Stimulated activated CD4-positive, alpha-beta T cell treated with anti-CD3 and anti-CD28 coated beads, Interleukin-2, amount 100 ng/mL, for 48 hours (primary cell): ENCODE measurements around the gene CHRNA4.
"Not testable (repeated sequence)": the region's sequence is repeated elsewhere in the genome, so short reads cannot be mapped to it uniquely, and the experiment has no call there.

Experiments
- DNase-seq, 2 donors: peaks; one replicate each; pipeline ENCODE4 v3.0.0-alpha.2; 2020

Gene CHRNA4

DNA sequence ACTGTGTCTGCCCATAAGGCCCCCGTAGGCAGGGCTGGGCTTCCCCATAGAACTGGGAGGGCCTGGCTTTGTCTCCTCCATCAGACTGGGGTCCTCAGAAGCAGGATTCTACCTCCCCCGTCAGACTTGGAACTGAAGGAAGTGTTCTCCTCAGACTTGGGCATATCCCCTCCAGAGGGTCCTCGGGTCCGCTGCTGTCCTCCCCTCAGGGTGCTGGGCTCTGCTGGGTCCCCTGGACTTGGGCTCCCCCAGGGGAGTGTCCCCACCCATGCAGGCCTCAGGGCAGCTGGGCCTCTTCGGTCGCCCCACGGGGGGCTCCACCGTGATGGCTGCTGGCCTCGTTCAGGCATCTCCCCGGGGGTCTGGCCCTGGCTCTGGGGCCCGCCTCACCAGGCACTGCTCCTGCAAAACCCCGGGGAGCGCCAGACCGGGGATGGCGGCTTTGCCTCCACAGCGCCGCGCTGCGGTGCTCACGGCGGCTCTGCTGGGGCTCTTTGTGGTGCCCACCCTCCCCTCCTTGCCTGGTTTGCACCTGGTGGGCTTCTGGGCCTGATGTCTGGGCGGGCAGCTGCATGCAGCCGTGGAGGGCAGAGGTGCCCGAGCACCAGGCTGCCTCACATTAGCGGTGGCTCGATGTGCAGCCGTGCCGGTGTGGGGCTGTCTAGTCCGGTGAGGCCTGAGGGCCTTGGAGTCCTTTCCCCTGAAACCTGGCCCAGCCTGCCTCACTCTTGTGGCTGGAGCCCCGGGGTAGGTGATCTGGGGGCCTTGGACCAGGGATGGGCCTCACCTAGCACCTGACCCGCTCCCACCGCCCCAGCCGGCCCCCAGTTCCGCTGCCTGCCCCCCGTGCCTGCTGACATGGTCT lies 54.2 kb downstream of the CHRNA4 start:
- no peak for DNase-seq

DNA sequence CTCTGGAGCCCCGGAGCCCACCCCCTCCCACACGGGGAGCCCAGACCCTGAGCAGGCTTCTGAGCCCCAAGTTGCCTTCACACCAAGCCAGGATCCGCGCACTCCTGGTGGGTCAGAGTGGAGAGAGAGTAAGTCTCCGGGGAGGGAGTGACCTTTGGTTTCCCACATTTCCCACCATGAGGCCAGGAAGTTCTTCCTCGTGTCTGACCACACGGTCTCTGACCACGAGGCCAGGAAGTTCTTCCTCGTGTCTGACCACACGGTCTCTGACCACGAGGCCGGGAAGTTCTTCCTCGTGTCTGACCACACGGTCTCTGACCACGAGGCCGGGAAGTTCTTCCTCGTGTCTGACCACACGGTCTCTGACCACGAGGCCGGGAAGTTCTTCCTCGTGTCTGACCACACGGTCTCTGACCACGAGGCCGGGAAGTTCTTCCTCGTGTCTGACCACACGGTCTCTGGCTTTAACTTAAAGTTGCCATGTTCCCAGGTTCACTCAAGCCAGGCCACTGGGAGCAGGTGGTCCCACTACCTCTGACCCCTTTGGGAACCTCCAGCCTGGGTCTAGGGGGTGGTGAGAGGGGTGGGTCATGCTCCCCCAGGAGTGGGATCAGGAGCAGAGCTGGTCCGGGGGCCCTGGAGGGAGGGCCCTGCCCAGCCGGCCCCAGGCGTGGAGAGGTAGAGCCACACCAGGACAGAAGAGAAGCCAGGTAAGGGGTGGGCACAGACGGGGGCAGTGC lies 55.0 kb downstream of the CHRNA4 start:
- not testable (repeated sequence) for DNase-seq

DNA sequence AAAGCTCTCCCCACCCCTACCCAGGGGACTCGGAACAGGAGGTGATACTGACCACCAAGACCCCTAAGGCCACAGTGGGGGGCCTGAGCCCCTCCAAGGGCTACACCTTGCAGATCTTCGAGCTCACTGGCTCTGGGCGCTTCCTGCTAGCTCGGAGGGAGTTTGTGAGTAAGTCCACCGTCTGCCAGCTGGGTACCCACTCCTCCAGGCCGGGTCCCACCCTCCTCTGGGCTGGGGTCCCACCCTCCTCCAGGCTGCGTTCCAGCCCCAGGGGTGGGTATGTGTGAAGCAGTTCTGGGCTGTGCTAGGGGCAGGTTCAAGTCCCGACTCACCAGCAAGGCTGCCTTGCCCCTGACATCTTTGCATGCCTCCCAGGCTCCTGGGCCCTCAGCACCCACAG lies 55.8 kb downstream of the CHRNA4 start:
- no peak for DNase-seq

DNA sequence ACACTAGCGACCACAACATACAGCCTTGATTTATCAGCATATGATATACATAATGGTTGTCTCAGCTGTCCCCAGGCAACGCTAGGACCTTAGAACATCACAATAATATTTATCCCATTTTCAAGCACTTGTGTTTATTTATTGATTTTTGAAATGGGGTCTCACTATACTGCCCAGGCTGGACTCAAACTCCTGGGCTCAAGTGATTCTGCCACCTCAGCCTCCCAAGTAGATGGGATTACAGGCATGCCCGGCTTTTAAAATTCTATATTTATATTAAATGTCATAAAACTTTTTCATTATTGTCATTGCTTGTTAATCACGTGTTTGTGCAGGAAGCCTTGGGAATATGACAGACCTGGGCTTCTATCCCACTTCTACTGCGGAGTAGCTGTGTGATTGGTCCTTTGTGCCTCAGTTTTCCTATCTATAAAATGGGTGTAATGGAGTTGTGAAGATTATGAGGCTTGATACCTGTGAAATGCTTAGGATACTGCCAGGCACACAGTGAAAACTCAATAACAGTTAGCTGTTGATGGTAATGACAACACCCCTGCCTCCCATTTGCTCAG lies 58.0 kb downstream of the CHRNA4 start:
- DNase-seq, result no peak

DNA sequence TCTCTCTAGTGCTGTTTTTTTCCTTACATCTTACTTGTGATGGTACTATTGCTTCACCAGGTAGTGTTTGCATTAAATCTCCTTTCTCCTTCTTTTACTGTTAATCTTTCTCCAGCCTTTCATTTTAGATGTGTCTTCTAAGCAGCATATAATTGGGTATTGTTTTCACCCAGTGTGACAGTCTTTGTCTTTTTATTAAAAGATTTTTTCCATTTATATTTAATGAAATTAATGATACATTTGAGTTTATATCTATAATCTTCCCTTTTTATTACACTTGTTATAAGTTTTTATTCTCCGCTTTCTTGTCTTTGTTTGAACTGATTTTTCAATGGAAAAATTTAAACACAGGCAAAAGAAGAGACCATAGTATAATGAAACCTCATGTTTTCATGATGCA lies 59.5 kb downstream of the CHRNA4 start:
- DNase-seq, result no peak

DNA sequence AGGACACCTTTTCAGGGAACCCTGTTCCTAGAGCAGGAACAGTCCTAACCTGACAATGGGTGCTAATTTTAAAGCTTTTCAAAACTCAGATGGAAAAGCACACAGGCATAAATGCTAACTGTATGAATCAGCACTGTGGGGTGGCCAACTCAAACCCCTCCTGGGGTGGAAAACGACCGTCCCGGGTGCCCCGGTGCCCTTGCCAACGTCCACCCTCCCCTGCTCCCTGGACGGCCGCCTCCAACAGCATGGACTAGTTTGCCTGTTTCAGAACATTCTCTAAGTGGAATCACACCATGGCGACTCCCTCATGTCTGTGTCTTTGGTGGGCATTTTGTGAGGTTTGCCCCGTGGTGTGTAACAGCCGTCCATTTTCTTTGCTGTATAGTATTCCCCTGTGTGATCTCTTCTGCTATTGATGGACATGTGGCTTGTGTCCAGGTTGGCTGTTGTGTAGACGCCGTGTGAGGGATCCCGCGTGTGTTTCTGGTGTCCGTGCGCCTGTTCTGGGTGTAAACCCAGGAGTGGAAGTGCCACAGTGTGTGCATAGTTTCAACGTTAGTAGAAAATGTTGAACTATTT lies 62.3 kb downstream of the CHRNA4 start:
- DNase-seq, result no peak

DNA sequence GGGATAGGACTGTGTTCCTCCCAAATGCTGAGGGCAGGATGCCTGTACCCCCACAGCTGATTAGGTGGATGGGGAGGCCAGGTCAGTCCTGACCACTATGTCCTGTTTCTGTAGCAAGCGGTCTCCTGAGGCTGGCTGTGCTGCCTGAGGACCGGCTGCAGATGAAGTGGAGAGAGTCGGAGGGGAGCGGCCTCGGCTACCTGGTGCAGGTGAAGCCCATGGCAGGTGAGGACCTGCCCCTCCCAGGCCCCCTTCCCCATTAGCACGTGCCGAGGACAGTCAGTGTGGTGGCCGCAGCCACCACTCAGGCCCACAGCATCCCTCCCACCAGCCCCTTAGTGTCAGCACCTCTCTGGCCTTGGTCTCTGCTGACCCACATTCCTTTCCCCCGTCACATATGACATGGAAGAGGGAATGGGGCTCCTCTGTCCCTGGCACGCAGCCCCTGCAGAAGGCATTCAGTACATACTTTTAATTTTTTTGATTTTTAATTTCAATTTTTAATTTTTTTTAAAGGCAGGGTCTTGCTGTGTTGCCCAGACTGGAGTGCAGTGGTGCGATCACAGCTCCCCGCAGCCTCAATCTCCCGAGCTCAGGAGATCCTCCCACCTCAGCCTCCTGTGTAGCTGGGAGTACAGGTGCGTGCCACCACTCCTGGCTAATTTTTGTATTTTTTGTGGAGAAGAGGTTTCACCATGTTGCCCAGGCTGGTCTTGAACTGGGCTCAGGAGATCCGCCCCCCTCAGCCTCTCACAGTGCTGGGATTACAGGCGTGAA lies 63.2 kb downstream of the CHRNA4 start:
- no peak for DNase-seq

DNA sequence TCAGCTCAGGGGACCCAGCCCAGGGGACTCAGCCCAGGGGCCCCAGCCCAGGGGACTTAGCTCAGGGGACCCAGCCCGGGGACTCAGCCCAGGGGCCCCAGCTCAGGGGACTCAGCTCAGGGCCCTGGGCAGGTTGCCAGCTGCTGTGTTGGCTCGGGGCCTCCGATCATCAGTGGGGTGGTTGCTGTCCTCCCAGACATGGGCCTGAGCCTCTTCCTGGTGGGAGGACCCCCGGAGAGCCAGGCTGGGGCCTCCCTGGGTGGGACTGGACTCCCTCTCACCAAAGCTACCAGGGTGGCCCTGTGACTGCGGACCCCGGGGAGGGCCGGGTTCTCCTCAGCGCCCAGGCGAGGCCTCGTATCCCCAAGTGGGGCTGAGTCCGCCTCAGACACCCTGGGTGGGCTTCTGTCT lies 63.8 kb downstream of the CHRNA4 start:
- no peak for DNase-seq

DNA sequence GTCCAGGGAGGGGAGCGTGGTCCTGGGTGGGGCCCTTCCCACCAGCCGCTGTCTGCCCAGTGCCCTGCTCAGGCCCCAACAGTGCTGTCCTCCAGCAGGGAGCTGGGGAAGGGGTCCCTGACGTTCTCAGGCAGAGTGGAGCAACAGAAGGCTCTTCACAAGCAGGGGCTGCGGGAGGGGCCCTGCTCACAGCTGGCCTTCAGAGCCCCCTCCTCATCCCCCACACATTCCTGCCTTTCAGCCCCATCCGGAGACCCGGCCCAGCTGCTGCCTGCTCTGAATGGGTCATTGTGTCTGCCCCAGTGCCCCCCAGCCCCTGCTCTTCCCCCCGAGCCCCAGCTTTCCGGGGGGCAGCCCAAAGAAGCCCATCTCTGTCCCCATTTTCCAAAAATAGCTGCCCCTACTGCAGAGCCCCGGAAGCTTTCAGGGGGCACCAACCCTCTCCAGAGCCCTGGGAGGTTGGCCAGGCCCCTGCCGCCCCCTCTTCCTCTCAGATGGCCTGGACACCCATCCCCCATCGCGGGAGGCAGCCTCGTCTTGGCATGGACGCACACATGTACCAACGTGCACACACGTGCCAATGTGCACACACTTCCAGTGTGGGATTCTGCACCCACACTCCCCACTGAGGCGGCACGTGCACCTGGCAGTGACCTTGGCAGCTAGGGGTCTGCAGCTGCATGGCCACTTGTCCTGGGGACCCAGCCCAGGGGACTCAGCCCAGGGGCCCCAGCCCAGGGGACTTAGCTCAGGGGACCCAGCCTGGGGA lies 64.4 kb downstream of the CHRNA4 start:
- DNase-seq, result no peak

DNA sequence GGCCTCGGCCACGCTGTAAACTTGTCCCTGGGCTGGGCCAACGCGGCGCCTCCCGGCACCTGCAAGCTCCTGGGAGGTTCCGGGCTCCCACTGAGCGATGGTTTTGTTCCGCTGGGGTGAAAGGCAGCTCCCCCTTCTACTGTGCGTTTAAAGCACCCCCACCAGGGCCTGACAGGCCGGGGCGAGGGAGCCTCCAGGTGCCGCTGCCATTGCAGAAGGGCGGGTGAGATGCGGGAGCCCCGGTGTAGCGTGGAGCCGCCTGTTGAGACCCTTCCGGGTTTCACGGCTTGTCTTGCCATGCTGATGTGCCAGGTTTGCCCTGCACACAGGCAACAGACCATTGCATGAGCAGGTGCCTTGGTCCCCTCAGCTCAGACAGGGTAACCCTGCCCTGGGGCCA lies 65.3 kb downstream of the CHRNA4 start:
- DNase-seq, result no peak

DNA sequence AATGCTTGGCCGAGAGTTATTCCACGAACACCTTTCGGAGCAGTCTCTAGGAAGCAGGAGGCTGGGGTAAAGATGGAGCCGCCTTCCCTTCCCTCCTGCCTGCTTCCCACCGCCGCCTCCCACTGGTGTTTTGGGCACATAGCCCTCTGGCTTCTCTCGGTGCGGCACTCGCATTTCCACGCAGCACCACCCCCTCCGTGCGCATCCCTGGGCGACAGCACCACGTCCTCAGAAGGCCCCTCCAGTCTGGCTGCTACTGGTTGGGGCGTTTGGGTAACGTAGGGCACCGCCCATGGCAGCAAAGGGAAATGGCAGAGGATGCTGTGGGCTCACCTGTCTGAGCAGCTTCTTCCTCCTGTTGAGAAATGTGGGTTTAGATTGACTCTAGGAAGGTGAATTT lies 65.7 kb downstream of the CHRNA4 start:
- DNase-seq, result no peak

DNA sequence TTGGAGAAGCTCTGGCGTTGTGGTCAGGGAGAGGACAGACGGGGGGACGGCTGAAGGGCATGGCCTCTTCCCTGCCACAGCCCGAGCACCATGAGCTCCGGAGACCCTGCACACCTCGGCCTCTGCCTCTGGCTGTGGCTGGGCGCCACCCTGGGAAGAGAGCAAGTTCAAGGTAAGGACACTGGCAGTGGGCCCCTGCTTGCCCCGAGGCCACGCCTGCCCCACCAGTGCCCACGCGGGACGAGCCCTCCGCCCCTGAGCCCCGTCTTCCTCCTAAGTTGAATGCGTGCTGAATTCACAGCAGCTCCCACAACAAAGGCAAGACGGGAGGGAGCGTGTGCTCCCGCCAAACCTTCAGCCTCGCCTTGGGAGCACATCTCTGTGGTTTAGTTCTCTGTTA lies 66.1 kb downstream of the CHRNA4 start:
- no peak for DNase-seq

DNA sequence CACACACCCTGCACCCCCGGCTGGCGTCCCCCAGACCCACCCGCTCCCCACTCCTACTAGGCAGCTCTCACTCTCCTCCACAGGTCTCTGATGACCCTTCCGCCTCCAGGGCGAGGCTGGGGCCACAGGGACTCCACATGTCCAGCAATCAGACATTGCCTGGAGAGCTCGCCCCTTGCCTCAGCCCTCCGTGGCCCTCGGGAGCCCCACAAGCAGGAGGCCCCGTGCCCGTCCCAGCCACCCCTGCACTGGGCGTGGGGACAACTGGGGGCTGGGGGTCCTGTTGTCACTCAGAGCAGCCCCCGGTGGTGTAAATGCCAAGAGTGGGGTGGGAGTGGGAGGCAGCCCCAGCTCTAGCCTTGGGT lies 66.6 kb downstream of the CHRNA4 start:
- no peak for DNase-seq

DNA sequence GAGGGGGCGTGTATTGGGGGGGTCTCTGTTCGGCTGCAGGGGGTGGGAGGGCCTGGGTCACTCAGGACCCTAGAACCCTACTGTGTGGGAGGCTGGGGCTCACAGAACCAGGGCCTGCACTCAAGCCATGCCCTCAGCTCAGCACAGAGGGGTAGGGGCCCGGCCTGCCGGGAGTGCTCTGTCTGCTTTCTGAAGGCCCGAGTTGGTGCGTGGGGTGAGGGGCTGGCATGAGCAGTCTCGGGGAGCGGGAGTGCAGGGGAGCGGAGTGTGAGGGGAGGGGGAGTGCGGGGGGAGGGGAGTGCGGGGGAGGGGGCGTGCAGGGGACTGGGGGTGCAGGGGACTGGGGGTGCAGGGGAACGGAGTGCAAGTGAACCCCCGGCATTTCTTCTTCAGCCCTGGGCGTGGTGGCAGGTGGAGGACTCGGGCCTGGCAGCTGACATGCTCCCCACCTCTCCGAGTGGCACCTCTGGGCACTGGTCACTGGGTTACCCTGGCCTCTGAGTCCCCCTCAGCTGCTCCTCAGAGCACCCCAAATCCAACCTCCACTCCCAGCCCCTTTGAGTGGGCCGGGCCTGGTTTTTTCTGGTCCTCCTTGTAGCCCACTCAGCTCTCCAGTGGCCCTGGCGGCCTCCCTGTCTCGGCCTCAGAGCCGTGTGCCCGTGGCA lies 67.1 kb downstream of the CHRNA4 start:
- no peak for DNase-seq

DNA sequence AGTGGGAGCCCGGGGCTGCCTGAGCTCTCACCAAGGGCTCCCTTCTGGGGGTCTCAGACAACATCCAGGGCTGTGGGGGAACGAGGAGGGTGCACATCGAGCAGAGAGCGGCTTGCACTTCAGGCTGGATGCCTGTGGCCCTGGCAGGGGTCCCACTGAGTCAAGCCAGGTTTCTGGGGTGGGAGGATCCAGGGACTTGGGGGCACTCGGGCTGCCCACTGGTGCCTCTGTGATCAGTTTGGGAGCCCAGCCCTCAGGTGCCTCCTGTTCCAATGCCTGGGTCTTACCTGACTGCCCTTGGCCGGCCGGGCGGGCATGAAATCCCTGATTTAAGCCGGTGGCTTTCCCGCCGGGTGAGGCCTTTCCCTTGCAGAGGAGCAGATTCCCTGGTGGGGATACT lies 67.7 kb downstream of the CHRNA4 start:
- DNase-seq, result no peak
